ENCODE data around the gene LRRC10B.

The LRRC10B gene

DNA sequence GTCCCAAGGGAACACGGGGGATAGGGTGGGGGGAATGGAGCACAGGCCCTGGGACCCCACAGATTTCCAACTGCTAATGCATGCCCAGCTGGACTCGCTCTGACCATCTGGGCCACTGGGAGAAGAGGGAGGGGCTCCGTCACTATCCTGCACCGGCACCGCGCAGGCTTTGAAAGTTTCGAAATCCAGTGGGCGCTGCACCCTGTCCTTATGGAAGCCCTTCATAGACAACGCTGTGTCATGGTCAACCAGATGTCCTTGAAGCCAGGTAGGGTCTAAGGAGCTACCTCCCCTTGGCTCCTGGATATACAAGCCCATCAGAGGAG is 30.1 kb downstream of the LRRC10B start:
- no peak overlapping the region for H3K9ac ChIP-seq
- no peak overlapping the region for H3K27ac ChIP-seq
- no peaks in the 10 kb centered on the region for H3K36me3 ChIP-seq (ENCODE audit: insufficient read depth)
- no peaks in the 10 kb centered on the region for H3K79me2 ChIP-seq (ENCODE audit: insufficient read depth, low read depth)
- no peak overlapping the region for H3K4me2 ChIP-seq
- no peaks in the 10 kb centered on the region for H3K4me1 ChIP-seq (ENCODE audit: low read depth, poor library complexity, severe bottlenecking)
- no peak overlapping the region for H3K4me3 ChIP-seq (IDR thresholded peaks at IDR 0.05; ENCODE audit: insufficient read depth, low read depth, low read length)
- TF ChIP-seq, protein P1, sequence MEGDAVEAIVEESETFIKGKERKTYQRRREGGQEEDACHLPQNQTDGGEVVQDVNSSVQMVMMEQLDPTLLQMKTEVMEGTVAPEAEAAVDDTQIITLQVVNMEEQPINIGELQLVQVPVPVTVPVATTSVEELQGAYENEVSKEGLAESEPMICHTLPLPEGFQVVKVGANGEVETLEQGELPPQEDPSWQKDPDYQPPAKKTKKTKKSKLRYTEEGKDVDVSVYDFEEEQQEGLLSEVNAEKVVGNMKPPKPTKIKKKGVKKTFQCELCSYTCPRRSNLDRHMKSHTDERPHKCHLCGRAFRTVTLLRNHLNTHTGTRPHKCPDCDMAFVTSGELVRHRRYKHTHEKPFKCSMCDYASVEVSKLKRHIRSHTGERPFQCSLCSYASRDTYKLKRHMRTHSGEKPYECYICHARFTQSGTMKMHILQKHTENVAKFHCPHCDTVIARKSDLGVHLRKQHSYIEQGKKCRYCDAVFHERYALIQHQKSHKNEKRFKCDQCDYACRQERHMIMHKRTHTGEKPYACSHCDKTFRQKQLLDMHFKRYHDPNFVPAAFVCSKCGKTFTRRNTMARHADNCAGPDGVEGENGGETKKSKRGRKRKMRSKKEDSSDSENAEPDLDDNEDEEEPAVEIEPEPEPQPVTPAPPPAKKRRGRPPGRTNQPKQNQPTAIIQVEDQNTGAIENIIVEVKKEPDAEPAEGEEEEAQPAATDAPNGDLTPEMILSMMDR (conservative IDR thresholded peaks at IDR 0.05; ENCODE audit: low read depth, low read length): no peak
- H2AFZ ChIP-seq (ENCODE audit: low read depth): no peak overlapping the region
- H4K20me1 ChIP-seq (ENCODE audit: insufficient read depth): no peaks in the 10 kb centered on the region
- peaks cover 90% of the 10 kb centered on the region for H3K27me3 ChIP-seq (ENCODE audit: insufficient read depth, low read depth)

DNA sequence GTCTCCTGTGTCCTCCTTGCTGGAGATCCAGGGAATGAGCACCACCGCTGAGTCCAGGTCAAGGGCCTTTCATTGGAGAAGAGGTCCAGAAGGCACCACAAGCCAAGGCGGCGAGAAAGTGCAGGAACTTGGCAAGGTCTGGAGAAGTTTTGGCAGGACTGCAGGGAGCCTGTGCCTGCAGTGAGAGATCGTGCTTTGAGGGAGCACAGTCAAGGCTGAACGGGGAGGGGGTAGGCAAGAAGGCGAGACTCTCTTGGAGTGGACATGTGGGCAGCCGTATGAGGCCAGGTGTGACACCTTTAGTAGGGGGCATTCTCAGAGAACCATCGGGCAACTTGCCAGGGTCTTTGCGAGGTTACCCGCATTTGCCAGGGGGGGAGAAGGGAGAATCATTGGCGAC is 30.5 kb downstream of the LRRC10B start:
- no peak overlapping the region for H3K27ac ChIP-seq
- no peak overlapping the region for H3K4me3 ChIP-seq (IDR thresholded peaks at IDR 0.05; ENCODE audit: insufficient read depth, low read depth, low read length)
- no peaks in the 10 kb centered on the region for H3K79me2 ChIP-seq (ENCODE audit: insufficient read depth, low read depth)
- no peak overlapping the region for H2AFZ ChIP-seq (ENCODE audit: low read depth)
- H3K4me1 ChIP-seq (ENCODE audit: low read depth, poor library complexity, severe bottlenecking): no peaks in the 10 kb centered on the region
- TF ChIP-seq, protein P1 (conservative IDR thresholded peaks at IDR 0.05; ENCODE audit: low read depth, low read length): no peak
- H3K36me3 ChIP-seq (ENCODE audit: insufficient read depth): no peaks in the 10 kb centered on the region
- no peaks in the 10 kb centered on the region for H4K20me1 ChIP-seq (ENCODE audit: insufficient read depth)
- no peak overlapping the region for H3K9ac ChIP-seq
- H3K27me3 ChIP-seq (ENCODE audit: insufficient read depth, low read depth): peaks cover 91% of the 10 kb centered on the region
- no peak overlapping the region for H3K4me2 ChIP-seq

DNA sequence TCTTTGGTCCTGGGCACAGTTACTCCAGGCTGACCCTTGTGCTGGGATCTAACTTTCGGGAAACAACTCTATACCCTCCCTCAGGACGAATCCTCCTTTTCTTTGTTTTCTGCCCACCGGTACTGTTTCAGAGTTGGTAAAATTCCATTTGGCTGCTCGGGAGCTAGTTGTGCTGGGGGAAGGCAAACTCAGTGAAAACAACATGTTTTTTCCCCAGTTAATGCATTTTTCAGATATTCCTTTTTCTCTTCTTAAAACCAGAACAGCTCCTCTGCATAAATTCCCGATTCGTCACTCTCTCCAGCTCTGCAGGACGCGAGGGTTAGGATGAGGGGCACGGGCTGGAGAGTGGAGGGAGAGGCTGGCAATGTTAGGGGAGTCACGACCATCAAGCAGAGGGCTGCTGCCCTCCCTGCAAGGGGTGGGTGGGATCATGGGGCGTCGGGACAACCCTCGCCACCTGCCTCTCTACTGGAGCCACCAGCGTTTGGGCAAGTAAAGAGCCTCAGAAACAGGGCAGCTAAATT is 31.3 kb downstream of the LRRC10B start:
- no peaks in the 10 kb centered on the region for H3K36me3 ChIP-seq (ENCODE audit: insufficient read depth)
- TF ChIP-seq, protein P1 (conservative IDR thresholded peaks at IDR 0.05; ENCODE audit: low read depth, low read length): no peak
- no peaks in the 10 kb centered on the region for H4K20me1 ChIP-seq (ENCODE audit: insufficient read depth)
- no peaks in the 10 kb centered on the region for H3K79me2 ChIP-seq (ENCODE audit: insufficient read depth, low read depth)
- H3K27ac ChIP-seq: no peak overlapping the region
- no peak overlapping the region for H3K4me2 ChIP-seq
- no peak overlapping the region for H3K4me3 ChIP-seq (IDR thresholded peaks at IDR 0.05; ENCODE audit: insufficient read depth, low read depth, low read length)
- peaks cover 89% of the 10 kb centered on the region for H3K27me3 ChIP-seq (ENCODE audit: insufficient read depth, low read depth)
- H3K4me1 ChIP-seq (ENCODE audit: low read depth, poor library complexity, severe bottlenecking): no peaks in the 10 kb centered on the region
- H2AFZ ChIP-seq (ENCODE audit: low read depth): no peak overlapping the region
- no peak overlapping the region for H3K9ac ChIP-seq

DNA sequence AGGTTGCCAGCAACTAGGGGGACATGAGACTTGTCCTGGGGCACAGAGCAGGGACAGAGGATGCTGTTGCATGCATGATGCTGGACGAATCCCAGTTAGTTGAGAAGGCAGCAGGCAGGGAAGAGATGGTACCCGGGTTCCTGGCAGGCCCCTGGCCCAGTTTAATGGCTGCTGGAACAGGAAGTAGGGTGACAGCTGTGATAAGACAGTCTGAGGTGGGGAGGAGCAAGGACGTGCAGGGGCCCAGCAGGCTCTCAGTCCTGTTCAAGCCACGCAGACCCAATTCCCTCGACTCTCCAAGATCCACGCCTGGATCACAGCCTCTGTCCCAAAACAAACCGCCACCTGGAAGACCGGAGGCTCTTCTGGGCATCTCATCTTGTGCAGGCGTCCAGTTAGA is 32.0 kb downstream of the LRRC10B start:
- no peaks in the 10 kb centered on the region for H4K20me1 ChIP-seq (ENCODE audit: insufficient read depth)
- H3K4me2 ChIP-seq: no peak overlapping the region
- TF ChIP-seq, protein P1 (conservative IDR thresholded peaks at IDR 0.05; ENCODE audit: low read depth, low read length): no peak
- H3K27me3 ChIP-seq (ENCODE audit: insufficient read depth, low read depth): peaks cover 89% of the 10 kb centered on the region
- H3K9ac ChIP-seq: no peak overlapping the region
- no peaks in the 10 kb centered on the region for H3K79me2 ChIP-seq (ENCODE audit: insufficient read depth, low read depth)
- no peaks in the 10 kb centered on the region for H3K36me3 ChIP-seq (ENCODE audit: insufficient read depth)
- H3K4me3 ChIP-seq (IDR thresholded peaks at IDR 0.05; ENCODE audit: insufficient read depth, low read depth, low read length): no peak overlapping the region
- H2AFZ ChIP-seq (ENCODE audit: low read depth): no peak overlapping the region
- no peaks in the 10 kb centered on the region for H3K4me1 ChIP-seq (ENCODE audit: low read depth, poor library complexity, severe bottlenecking)
- H3K27ac ChIP-seq: no peak overlapping the region
